WI38 (cell line): ENCODE results near the gene FAM181A.

Experiments
- H3K4me3 ChIP-seq: 2 replicates; pipeline ENCODE4 v1.5.1; 2011; ENCODE audit warnings: low read depth, mild to moderate bottlenecking, control low read depth, low read length
- TF ChIP-seq, protein P1 (sequence below): IDR thresholded peaks from 2 replicates; pipeline ENCODE4 v1.5.1; 2012; ENCODE audit warnings: low read depth, mild to moderate bottlenecking, control low read depth, low read length

Gene FAM181A

DNA sequence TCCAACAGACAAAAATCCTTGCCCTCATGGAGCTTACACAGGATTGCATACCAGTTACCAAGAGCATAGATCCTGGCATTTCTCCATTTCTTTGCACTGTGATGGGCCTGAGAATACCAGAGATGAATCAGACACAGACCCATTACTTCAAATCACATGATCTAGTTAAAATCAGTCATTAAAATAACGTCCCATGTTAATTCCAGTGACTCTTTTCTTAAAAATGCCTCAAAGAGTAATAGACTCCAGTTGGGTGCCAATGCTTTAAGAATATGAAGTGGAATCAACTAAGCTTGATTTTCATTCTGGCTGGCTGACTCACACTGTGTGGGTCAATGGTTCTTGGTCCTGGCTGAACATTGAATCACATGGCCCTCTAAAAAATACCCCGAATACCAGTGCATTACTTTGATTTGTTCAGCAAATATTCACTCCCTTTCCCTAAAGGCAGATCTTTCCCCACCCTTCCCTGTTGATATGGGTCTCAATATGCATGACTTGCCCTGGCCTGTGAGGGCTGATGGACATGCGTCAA is 38.2 kb downstream of the FAM181A start:
- H3K4me3 ChIP-seq = no peak overlapping the region
- TF ChIP-seq, protein P1, sequence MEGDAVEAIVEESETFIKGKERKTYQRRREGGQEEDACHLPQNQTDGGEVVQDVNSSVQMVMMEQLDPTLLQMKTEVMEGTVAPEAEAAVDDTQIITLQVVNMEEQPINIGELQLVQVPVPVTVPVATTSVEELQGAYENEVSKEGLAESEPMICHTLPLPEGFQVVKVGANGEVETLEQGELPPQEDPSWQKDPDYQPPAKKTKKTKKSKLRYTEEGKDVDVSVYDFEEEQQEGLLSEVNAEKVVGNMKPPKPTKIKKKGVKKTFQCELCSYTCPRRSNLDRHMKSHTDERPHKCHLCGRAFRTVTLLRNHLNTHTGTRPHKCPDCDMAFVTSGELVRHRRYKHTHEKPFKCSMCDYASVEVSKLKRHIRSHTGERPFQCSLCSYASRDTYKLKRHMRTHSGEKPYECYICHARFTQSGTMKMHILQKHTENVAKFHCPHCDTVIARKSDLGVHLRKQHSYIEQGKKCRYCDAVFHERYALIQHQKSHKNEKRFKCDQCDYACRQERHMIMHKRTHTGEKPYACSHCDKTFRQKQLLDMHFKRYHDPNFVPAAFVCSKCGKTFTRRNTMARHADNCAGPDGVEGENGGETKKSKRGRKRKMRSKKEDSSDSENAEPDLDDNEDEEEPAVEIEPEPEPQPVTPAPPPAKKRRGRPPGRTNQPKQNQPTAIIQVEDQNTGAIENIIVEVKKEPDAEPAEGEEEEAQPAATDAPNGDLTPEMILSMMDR = no peak

DNA sequence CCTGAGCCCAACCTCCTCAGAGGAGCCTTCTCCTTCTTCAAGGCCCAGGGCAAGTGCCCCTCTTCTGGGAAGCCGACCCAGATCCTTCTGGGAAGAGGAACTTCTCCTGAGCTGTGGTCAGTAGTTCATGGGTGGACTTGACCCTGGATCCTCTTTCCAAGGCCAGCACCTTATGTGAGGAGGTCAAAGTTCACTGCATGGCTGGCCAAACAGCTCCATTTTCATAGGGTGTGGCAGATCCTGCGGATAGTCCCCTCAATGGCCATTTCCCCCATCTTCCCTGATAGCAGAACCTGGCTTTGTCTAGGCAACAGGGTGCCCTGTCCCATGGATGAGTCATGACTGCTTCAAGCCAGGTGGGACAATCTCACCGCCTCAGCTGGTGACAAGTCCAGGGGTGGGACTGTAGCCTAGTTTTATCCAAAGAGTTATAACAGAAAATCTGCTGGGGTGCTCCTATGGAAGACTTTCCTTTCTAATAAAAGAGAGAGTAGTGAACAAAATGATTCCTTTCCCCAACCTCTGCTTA is 38.9 kb downstream of the FAM181A start:
- no peak overlapping the region for H3K4me3 ChIP-seq
- TF ChIP-seq, protein P1 = no peak

DNA sequence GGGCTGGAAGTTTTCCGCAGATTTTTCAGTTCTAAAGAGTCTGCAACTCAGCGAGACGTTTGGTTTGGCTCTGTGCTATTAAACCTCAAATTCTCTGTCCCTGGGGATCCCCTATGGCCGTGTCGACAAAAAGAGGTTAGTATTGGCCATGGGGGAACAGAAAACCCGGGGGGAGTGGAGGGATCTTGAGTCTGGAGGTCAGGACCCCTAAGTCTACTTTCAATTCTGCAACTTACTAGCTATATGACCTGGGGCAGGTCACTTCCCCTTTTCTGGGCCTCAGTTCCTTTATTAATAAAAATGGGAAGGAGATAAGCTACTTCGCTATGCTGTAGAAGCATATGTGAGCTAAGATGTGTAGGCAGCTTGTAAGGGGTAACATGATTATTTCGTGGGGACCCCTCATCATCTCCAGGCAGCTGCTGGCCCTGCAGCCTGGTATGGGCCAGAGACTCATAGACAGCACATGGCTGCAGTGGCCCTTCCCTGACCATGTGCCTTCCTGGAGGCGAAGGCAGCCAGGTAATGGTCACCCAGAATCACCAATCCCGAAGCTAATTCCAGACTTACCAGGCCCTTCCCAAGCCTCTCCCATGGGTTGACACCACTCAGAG is 40.6 kb downstream of the FAM181A start:
- no peak overlapping the region for H3K4me3 ChIP-seq
- TF ChIP-seq, protein P1 = no peak

DNA sequence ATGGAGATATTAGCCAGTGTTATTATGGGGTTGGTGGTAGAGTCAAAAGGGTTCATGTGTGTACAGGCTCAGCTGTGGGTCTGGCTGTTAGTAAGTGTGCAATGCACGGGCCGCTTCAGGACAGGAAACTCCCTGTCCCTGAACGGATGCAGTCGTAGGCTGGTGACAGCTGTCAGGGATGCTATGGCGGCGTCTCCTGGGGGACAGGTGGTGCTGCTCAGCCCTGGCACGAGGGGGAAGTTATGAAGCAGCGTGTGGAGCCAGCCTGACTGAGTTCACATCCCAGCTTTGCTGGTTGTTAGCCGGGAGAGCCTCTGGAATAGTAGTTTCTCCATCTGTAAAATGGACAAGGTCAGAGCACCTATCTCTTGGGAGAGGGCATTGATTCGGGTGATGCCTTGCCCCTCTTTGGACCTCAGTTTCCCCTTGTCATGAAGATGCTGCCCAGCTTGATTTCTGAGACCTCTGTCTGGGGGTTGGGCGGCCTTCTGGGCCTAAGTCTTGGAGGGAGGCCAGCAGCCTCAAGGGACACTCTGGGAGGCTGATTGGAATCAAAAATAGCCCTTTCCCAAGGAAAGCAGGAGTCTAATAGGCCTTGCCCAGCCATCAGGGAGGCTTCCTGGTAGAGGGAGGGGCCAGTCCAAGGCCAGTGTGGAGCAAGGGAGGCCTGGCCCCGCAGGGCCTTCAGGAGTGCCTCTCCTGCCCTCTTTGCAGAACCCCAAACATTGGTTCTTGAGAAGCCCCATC is 42.1 kb downstream of the FAM181A start:
- TF ChIP-seq, protein P1 = no peak
- no peak overlapping the region for H3K4me3 ChIP-seq

DNA sequence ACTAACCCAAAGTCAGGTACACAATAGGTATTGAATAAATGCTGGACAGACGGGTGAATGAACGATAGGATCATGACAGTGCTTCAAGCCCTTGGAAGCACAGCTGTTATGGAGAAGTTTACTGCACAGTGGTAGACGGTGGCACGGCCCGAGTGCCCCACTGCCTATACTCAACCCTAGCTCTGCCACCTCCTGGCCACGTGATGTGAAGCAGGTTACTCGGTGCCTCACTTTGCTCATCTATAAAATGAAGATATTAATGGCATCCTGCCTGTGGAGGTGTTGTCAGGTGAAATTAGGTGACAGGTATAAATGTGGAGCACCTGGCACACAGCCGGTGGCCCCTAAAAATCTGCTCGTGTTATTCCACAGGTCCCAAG is 43.4 kb downstream of the FAM181A start:
- TF ChIP-seq, protein P1 = no peak
- 0 out of 2 replicates have a peak overlapping the region, but pooled peaks have one; percentile 18 for H3K4me3 ChIP-seq

DNA sequence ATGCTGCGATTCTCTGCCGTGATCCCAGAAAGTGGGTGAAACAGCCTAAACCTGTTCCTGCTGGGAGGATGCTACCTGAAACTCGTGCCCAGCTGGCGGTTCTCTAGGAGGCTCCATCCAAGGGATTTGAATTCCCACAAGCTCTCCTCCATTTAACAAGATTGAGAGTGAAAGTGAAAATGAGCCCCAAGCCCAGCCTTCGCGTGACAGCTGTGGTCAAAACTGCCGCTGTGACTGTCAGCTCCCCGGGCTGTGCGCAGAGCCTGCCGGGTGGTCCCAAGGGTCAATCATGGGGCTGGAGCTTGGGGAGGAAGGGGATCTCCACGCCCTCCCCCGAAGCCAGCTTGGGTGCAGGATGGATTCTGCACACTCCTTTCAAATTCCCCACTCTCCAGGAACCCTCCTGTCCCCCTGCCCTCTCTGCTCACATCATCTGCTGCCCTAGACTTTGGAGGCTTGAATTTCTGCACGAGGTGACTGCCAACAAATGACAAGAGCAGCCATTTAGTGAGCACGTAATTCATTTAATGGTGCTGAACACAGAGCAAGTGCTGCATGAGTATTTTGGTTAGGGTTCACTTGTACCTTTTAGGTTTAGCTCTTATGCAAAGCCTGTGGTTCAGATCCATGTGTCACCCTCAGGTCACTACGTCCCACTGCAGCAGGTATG is 44.0 kb downstream of the FAM181A start:
- TF ChIP-seq, protein P1 = no peak
- peak overlapping the region; percentile 18; the same call in 1 of the 2 replicates for H3K4me3 ChIP-seq
